Ovary (tissue), 3 donors: ENCODE results near the gene KLF13.

Experiments used
- POLR2A ChIP-seq: fragments of 450-650 bp; IDR thresholded peaks from one replicate; pipeline ENCODE4 v1.6.1; 2017; ENCODE audit warnings: antibody characterized with exemption, mild to moderate bottlenecking, moderate library complexity
- TF ChIP-seq, protein P1 (sequence below), 3 donors: fragments of 450-650 bp in 2 of 3; fragments of 200-600 bp in 1 of 3; IDR thresholded peaks; one replicate each; pipeline versions ENCODE4 v1.5.1 to v1.8.0; 2016 to 2022; ENCODE audit warnings: antibody characterized with exemption in 3 of 3, mild to moderate bottlenecking in 1 of 3
- donor health status: DM: no; HTN: no; CAD: no.

DNA sequence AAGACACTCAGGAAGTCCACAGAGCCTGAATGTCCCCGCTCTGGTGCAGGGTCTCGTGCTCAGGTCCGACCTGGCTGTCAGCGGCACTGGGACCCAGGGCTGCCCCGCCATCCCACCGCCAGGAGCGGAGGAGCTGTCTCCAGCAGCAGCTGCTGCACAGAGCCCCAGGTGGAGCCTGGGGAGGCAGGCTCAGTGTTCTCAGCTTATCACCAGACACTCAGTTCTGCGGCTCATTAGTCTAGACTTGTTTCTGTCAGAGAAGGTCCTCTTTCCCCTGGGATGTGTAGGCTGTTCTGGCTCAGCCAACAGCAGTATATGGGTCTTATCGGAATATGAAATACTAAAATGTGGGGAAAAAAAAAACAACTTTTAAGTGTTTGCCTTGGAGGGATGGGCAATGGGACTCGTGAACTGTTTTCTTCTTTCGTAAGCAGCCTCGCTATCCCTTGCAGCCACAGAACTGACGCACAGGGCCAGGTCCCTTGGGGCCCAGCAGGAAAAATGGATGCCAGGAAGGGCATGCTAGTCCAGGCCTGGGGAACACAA lies 75.9 kb downstream of the KLF13 start:
- TF ChIP-seq, protein P1, sequence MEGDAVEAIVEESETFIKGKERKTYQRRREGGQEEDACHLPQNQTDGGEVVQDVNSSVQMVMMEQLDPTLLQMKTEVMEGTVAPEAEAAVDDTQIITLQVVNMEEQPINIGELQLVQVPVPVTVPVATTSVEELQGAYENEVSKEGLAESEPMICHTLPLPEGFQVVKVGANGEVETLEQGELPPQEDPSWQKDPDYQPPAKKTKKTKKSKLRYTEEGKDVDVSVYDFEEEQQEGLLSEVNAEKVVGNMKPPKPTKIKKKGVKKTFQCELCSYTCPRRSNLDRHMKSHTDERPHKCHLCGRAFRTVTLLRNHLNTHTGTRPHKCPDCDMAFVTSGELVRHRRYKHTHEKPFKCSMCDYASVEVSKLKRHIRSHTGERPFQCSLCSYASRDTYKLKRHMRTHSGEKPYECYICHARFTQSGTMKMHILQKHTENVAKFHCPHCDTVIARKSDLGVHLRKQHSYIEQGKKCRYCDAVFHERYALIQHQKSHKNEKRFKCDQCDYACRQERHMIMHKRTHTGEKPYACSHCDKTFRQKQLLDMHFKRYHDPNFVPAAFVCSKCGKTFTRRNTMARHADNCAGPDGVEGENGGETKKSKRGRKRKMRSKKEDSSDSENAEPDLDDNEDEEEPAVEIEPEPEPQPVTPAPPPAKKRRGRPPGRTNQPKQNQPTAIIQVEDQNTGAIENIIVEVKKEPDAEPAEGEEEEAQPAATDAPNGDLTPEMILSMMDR (IDR thresholded peaks at IDR 0.05) = no peak
- TF ChIP-seq POLR2A = no peak
